Measurements from ENCODE around the gene DNM3.

DNM3 gene

DNA sequence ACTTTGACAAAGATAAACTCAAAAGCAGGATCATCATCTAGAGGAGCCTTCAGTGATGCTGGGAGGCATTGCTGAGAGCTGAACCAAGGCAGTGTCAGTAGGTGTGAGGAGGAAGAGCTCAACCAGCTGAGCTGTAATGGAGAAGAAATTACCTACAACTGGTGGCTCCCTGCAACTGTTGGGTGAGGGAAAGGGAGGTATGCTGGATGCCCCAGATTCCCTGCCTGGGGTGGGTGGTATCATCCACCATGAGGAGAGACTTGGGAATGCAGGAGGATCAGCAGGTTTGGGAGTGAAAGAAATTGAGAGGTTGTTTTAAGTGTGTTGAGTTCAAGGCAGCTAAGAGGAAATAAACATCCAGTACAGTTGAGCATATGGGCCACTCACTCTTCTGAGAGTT lies 199.8 kb downstream of the DNM3 start:
- no peaks in the 10 kb centered on the region for H3K36me3 ChIP-seq (ENCODE audit: low read length)
- no peaks in the 10 kb centered on the region for H4K20me1 ChIP-seq (ENCODE audit: low read depth, low read length)
- H3K4me3 ChIP-seq (ENCODE audit: insufficient read depth, low read length, poor library complexity, severe bottlenecking) = no peak overlapping the region
- no peak overlapping the region for H3K4me2 ChIP-seq (ENCODE audit: low read depth, low read length, poor library complexity, severe bottlenecking)
- no peaks in the 10 kb centered on the region for H3K79me2 ChIP-seq (ENCODE audit: insufficient read depth, low read length)
- H3K27ac ChIP-seq (ENCODE audit: low read depth, low read length) = no peak overlapping the region
- H3K9me2 ChIP-seq (replicated peaks; ENCODE audit: insufficient read depth, low read length) = no peaks in the 10 kb centered on the region
- TF ChIP-seq CTCF (IDR thresholded peaks at IDR 0.05; ENCODE audit: insufficient read depth, low read length, poor library complexity, severe bottlenecking) = no peak
- H3K9ac ChIP-seq (ENCODE audit: low read length) = no peak overlapping the region
- H3K27me3 ChIP-seq (ENCODE audit: low read length) = no peaks in the 10 kb centered on the region
- H3K9me3 ChIP-seq (ENCODE audit: insufficient read depth, low read length) = no peaks in the 10 kb centered on the region
- no peaks in the 10 kb centered on the region for H3F3A ChIP-seq (ENCODE audit: insufficient read depth)
- H2AFZ ChIP-seq (ENCODE audit: low read depth, low read length, severe bottlenecking) = no peak overlapping the region

DNA sequence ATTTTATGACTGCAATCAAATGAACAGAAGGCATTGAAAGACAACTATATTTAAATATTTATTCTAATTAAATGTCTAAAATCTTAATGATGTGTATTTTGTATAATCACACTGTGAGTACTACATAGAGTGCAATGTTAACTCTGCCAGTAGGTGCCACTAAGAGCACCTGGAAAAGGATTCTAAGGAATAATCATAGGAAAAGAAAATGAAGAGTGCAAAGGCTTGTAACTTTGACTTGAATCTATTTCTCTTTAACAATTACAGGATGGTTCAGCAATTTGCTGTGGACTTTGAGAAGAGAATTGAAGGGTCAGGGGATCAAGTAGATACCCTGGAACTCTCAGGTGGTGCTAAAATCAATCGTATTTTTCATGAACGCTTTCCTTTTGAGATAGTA lies 200.4 kb downstream of the DNM3 start:
- no peak overlapping the region for H2AFZ ChIP-seq (ENCODE audit: low read depth, low read length, severe bottlenecking)
- no peak overlapping the region for H3K4me2 ChIP-seq (ENCODE audit: low read depth, low read length, poor library complexity, severe bottlenecking)
- no peaks in the 10 kb centered on the region for H3K9me2 ChIP-seq (replicated peaks; ENCODE audit: insufficient read depth, low read length)
- no peak overlapping the region for H3K4me3 ChIP-seq (ENCODE audit: insufficient read depth, low read length, poor library complexity, severe bottlenecking)
- H3K79me2 ChIP-seq (ENCODE audit: insufficient read depth, low read length) = no peaks in the 10 kb centered on the region
- H3K9ac ChIP-seq (ENCODE audit: low read length) = no peak overlapping the region
- H3F3A ChIP-seq (ENCODE audit: insufficient read depth) = no peaks in the 10 kb centered on the region
- no peaks in the 10 kb centered on the region for H3K9me3 ChIP-seq (ENCODE audit: insufficient read depth, low read length)
- no peaks in the 10 kb centered on the region for H3K27me3 ChIP-seq (ENCODE audit: low read length)
- H3K36me3 ChIP-seq (ENCODE audit: low read length) = no peaks in the 10 kb centered on the region
- H3K27ac ChIP-seq (ENCODE audit: low read depth, low read length) = no peak overlapping the region
- H4K20me1 ChIP-seq (ENCODE audit: low read depth, low read length) = no peaks in the 10 kb centered on the region
- TF ChIP-seq EZH2phosphoT487 (conservative IDR thresholded peaks at IDR 0.05; ENCODE audit: low read length) (no peak), CTCF (IDR thresholded peaks at IDR 0.05; ENCODE audit: insufficient read depth, low read length, poor library complexity, severe bottlenecking) (no peak)

DNA sequence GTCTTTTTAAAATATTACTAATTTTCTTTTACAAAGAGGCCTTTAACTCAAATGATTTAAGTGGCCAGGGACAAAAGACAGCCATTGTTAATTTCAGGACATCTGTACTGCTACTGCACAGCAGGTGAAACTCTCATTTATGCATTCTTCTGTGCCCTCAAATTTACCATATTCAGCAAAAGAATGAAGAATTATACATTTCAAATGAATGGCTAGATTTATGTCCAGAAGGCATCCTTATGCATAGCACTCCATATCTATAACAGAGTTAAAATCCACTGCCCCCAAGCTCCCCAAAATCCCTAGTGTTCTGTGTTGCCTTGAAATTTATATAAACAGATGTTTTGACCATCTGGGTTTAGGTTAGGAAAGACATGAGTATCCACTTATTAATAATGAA lies 202.6 kb downstream of the DNM3 start:
- H3K9me2 ChIP-seq (replicated peaks; ENCODE audit: insufficient read depth, low read length) = no peaks in the 10 kb centered on the region
- H3F3A ChIP-seq (ENCODE audit: insufficient read depth) = no peaks in the 10 kb centered on the region
- no peaks in the 10 kb centered on the region for H3K79me2 ChIP-seq (ENCODE audit: insufficient read depth, low read length)
- H4K20me1 ChIP-seq (ENCODE audit: low read depth, low read length) = no peaks in the 10 kb centered on the region
- H3K4me2 ChIP-seq (ENCODE audit: low read depth, low read length, poor library complexity, severe bottlenecking) = no peak overlapping the region
- H3K9me3 ChIP-seq (ENCODE audit: insufficient read depth, low read length) = no peaks in the 10 kb centered on the region
- no peak overlapping the region for H3K4me3 ChIP-seq (ENCODE audit: insufficient read depth, low read length, poor library complexity, severe bottlenecking)
- no peaks in the 10 kb centered on the region for H3K27me3 ChIP-seq (ENCODE audit: low read length)
- H3K36me3 ChIP-seq (ENCODE audit: low read length) = no peaks in the 10 kb centered on the region
- no peak overlapping the region for H3K9ac ChIP-seq (ENCODE audit: low read length)
- no peak for TF ChIP-seq EZH2phosphoT487 (conservative IDR thresholded peaks at IDR 0.05; ENCODE audit: low read length)
- TF ChIP-seq CTCF (IDR thresholded peaks at IDR 0.05; ENCODE audit: insufficient read depth, low read length, poor library complexity, severe bottlenecking) = no peak
- no peak overlapping the region for H3K27ac ChIP-seq (ENCODE audit: low read depth, low read length)
- H2AFZ ChIP-seq (ENCODE audit: low read depth, low read length, severe bottlenecking) = no peak overlapping the region

DNA sequence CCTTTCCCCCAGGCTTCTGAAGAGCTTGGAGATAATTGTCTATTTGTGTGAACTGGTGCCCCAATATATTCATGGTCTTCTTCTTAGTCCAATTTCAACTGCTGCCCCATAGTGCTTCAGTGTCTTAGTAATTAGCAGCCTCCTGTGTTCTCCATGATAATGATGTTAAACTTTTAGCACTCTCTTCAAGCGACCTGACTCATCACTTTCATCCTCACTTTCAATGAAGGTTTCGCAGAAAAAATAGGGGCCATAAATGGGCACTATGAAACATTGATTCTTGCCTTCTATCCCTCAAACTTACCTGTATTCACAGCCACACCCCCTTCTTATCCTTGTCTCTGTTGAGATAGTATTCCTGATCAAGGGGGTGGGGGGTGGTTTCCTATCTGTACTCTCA lies 210.6 kb downstream of the DNM3 start:
- Histone ChIP-seq H3K27ac (ENCODE audit: low read depth, low read length) (no peak overlapping the region), H3K27me3 (ENCODE audit: low read length) (no peaks in the 10 kb centered on the region), H3K9me2 (replicated peaks; ENCODE audit: insufficient read depth, low read length) (no peaks in the 10 kb centered on the region), H2AFZ (ENCODE audit: low read depth, low read length, severe bottlenecking) (no peak overlapping the region), H3K36me3 (ENCODE audit: low read length) (no peaks in the 10 kb centered on the region), H3K4me2 (ENCODE audit: low read depth, low read length, poor library complexity, severe bottlenecking) (no peak overlapping the region), H3K9me3 (ENCODE audit: insufficient read depth, low read length) (no peaks in the 10 kb centered on the region), H3K9ac (ENCODE audit: low read length) (no peak overlapping the region), H3K4me3 (ENCODE audit: insufficient read depth, low read length, poor library complexity, severe bottlenecking) (no peak overlapping the region), H3F3A (ENCODE audit: insufficient read depth) (no peaks in the 10 kb centered on the region), H4K20me1 (ENCODE audit: low read depth, low read length) (no peaks in the 10 kb centered on the region), H3K79me2 (ENCODE audit: insufficient read depth, low read length) (no peaks in the 10 kb centered on the region)
- TF ChIP-seq CTCF (IDR thresholded peaks at IDR 0.05; ENCODE audit: insufficient read depth, low read length, poor library complexity, severe bottlenecking) = no peak
- no peak for TF ChIP-seq EZH2phosphoT487 (conservative IDR thresholded peaks at IDR 0.05; ENCODE audit: low read length)
